Left kidney (tissue), 1 donor: ENCODE data around the gene CEP44. TPM values are rescaled to one million over a fixed set of nuclear protein-coding genes. Genes with fewer than 3 reads are reported as not detected.

ENCODE experiments used
- polyA plus RNA-seq: library from polyadenylated mRNA; unstranded; fragments of 120-200 nt; gene quantifications from one replicate; pipeline ENCODE4 v1.2.1, GENCODE V29; 2013; ENCODE audit not compliant: insufficient read length

The CEP44 gene
- polyA plus RNA-seq, 1 donor = 34.1 TPM

Other genes starting within 250 kb of the CEP44 start
- gene FBXO8, start 244 bp upstream of the CEP44 start, polyA plus RNA-seq = 33.0 TPM
- gene HPGD, start 238.6 kb downstream of the CEP44 start, polyA plus RNA-seq = 59.8 TPM